Cardiac muscle cell (in vitro differentiated cells and primary cell): ENCODE data around the gene ZNF740. TPM values are rescaled to one million over a fixed set of nuclear protein-coding genes. Genes with fewer than 3 reads are reported as not detected.

Experiments used
- DNase-seq, 2 donors: peaks; one replicate each; pipeline versions ENCODE4 v3.0.0 to v3.0.0-alpha.2; 2010 to 2017; ENCODE audit warnings: low read depth in 1 of 2, low spot score in 1 of 2
- H3K27ac ChIP-seq: fragments of 200-600 bp; sonication (generic); 2 replicates; pipeline ENCODE4 v1.5.1; 2016
- H3K27me3 ChIP-seq: fragments of 200-600 bp; sonication (generic); 2 replicates; pipeline ENCODE4 v1.6.0; 2016; ENCODE audit warnings: control low read depth
- H3K36me3 ChIP-seq: fragments of 200-600 bp; sonication (generic); 2 replicates; pipeline ENCODE4 v1.5.1; 2016; ENCODE audit warnings: control low read depth
- H3K4me1 ChIP-seq: fragments of 200-600 bp; sonication (generic); 2 replicates; pipeline ENCODE4 v1.8.1; 2017; ENCODE audit warnings: low read depth, mild to moderate bottlenecking, mixed run types
- H3K4me3 ChIP-seq: fragments of 200-600 bp; sonication (generic); 2 replicates; pipeline ENCODE4 v1.5.1; 2016; ENCODE audit warnings: mild to moderate bottlenecking
- H3K9me3 ChIP-seq: fragments of 200-600 bp; sonication (generic); 2 replicates; pipeline ENCODE4 v1.5.1; 2017; ENCODE audit warnings: low read depth, mild to moderate bottlenecking, control low read depth
- CTCF ChIP-seq: IDR thresholded peaks from 2 replicates; pipeline ENCODE4 v1.5.1; 2012; ENCODE audit warnings: low read depth, mild to moderate bottlenecking, low read length
- polyA plus RNA-seq: library from polyadenylated mRNA; unstranded; fragments of >200 nt; fragmentation: Nextera tagmentation; extraction: Ambion mirVana; gene quantifications from 2 replicates; pipeline ENCODE4 v1.2.1, GENCODE V29; 2016
- total RNA-seq: library from RNA; depleted of rRNA; stranded (reverse); fragments of >200 nt; gene quantifications from 2 replicates; pipeline ENCODE4 v1.2.3, GENCODE V29; 2016

Gene ZNF740
- total and polyA plus RNA-seq, 2 experiments from 2014 or later = 4.4 to 20.5 TPM

GRCh38 chr12:53232646-53233461 is 52.3 kb downstream of the ZNF740 start:
- peaks cover 25% of the 10 kb centered on the region for H3K4me1 ChIP-seq
- no peaks in the 10 kb centered on the region for H3K27me3 ChIP-seq
- TF ChIP-seq CTCF = no peak
- H3K9me3 ChIP-seq = no peaks in the 10 kb centered on the region
- peak overlapping the region; percentile 43 for H3K27ac ChIP-seq
- H3K36me3 ChIP-seq = no peaks in the 10 kb centered on the region
- peak; percentile 38 to 66 for DNase-seq
- peak overlapping the region; percentile 37 for H3K4me3 ChIP-seq

- Histone ChIP-seq H3K36me3 (no peaks in the 10 kb centered on the region), H3K27me3 (no peaks in the 10 kb centered on the region), H3K4me1 (peaks cover 25% of the 10 kb centered on the region), H3K9me3 (no peaks in the 10 kb centered on the region), H3K4me3 (no peak overlapping the region), H3K27ac (no peak overlapping the region)
- no peak for TF ChIP-seq CTCF
- DNase-seq = no peak
These were observed 53.2 kb downstream of the ZNF740 start for GRCh38 chr12:53233671-53234121.

GRCh38 chr12:53234271-53234914 is 53.9 kb downstream of the ZNF740 start:
- no peaks in the 10 kb centered on the region for H3K9me3 ChIP-seq
- peak in 1 of 2 donors; percentile 58 for DNase-seq
- no peaks in the 10 kb centered on the region for H3K27me3 ChIP-seq
- TF ChIP-seq CTCF = no peak
- H3K36me3 ChIP-seq = no peaks in the 10 kb centered on the region
- H3K27ac ChIP-seq = no peak overlapping the region
- peaks cover 25% of the 10 kb centered on the region for H3K4me1 ChIP-seq
- H3K4me3 ChIP-seq = no peak overlapping the region

GRCh38 chr12:53235164-53235563 is 54.6 kb downstream of the ZNF740 start:
- TF ChIP-seq CTCF = no peak
- Histone ChIP-seq H3K36me3 (no peaks in the 10 kb centered on the region), H3K4me3 (no peak overlapping the region), H3K4me1 (peaks cover 25% of the 10 kb centered on the region), H3K27ac (no peak overlapping the region), H3K9me3 (no peaks in the 10 kb centered on the region), H3K27me3 (no peaks in the 10 kb centered on the region)
- DNase-seq = no peak

- H3K4me3 ChIP-seq = no peak overlapping the region
- H3K36me3 ChIP-seq = no peaks in the 10 kb centered on the region
- H3K9me3 ChIP-seq = no peaks in the 10 kb centered on the region
- no peak for DNase-seq
- peaks cover 25% of the 10 kb centered on the region for H3K4me1 ChIP-seq
- no peak overlapping the region for H3K27ac ChIP-seq
- no peaks in the 10 kb centered on the region for H3K27me3 ChIP-seq
- TF ChIP-seq CTCF = no peak
These were observed 55.4 kb downstream of the ZNF740 start for GRCh38 chr12:53235742-53236442.
